Measurements from ENCODE around the gene TMEM191C.
"Not testable (repeated sequence)": the region's sequence is repeated elsewhere in the genome, so short reads cannot be mapped to it uniquely, and the experiment has no call there.

Gene TMEM191C

GRCh38 chr22:21487723-21488122 is 20.5 kb downstream of the TMEM191C start:
- DNase-seq = not testable (repeated sequence)

GRCh38 chr22:21489149-21489680 is 22.0 kb downstream of the TMEM191C start:
- DNase-seq = not testable (repeated sequence)

DNA sequence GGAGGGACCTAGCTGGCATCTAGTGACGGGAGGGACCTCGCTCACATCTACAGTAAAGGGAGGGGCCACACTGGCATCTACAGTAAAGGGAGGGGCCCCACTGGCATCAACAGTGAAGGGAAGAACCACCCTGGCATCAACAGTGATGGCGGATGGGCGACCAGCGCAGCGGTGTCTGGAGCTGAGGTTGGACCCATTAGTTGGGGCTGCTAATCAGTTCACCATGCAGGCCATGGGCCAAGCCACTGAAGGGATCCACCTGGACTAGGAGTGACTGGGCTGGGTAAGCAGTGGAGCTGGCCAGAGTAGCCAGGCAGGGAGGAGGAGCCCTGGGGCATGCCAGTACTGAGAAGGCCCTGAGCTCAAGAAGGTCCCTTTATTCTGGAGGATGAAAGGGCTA is 23.4 kb downstream of the TMEM191C start:
- DNase-seq = not testable (repeated sequence)

DNA sequence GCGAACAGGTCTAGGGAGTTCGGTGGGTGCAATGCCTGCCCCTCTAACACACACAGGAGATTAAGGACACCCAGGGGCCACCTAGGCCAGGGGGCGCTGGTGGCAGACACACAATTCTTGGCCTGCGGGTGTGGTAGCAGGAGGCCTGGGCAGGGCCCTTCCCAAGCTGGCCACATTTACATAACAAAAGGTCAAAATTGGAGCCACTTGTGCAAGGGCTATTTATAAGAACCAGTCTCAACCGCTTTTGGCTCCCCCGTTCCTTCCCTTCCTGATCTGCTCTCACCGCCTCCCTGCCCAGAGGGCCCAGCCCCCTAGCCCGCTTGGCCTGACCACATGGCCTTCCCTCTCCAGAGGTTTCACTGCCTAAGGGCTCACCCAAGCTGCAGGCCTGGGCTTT is 25.1 kb downstream of the TMEM191C start:
- not testable (repeated sequence) for DNase-seq

GRCh38 chr22:21493789-21494782 is 26.9 kb downstream of the TMEM191C start:
- DNase-seq = not testable (repeated sequence)

DNA sequence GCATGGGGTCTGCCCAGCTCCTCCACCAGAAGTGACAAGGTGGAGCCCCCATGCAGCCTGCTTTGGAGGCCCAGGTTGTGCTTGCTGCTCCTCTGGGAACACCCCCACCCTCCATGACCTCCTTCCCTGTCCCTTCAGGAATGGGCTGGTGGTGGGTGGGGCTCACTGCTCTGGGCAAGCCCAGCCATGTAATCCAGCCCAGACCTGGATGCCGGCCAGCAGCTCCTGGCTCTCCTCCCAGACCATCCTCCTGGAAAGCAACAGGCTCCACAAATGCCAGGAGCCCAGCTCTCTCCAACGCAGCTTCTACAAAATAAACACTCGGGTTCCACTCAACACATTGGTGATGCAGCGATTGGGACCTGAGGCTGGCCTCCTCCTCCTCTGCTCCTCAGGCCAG is 30.8 kb downstream of the TMEM191C start:
- DNase-seq = not testable (repeated sequence)

DNA sequence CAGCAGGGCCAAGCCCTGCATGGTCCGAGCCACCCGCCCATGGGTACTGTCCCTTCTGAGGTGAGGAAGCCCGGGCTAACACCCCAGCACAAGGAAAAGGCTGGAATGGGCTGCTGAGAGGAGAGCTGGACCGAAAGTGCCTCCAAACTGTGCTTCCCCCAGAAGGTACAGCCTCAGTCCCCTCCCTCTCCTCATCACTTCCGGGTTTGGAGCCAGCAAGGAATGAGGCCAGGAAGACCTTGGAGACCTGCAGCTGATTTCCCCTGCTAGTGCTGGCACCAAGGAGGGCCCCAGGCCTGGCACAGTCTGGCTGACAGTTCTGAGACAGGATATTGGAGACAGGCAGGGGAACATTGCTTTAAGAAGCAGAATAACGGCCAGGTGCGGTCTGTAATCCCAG is 31.3 kb downstream of the TMEM191C start:
- DNase-seq = not testable (repeated sequence)

- DNase-seq = not testable (repeated sequence)
Observed at GRCh38 chr22:21499623-21500506, 32.7 kb downstream of the TMEM191C start.

DNA sequence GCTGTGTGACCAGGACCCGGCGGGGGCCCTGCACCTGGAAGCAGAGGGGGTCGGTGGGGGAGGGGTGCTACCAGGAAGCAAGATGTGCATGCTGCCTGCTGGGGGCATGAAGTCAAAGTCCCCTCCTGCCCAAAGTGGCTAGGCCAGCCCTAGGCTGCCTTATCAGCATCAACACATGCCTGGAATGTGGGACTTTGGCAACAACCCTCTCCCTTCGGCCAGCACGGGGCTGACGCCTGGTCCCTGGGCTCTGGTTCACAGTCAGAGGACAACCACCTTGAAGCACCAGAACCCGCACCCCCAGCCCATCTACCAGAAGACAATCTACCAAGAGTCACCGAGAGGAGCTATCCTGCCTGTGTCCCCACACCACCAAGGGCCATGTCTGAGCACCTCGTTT is 43.2 kb downstream of the TMEM191C start:
- DNase-seq = not testable (repeated sequence)

DNA sequence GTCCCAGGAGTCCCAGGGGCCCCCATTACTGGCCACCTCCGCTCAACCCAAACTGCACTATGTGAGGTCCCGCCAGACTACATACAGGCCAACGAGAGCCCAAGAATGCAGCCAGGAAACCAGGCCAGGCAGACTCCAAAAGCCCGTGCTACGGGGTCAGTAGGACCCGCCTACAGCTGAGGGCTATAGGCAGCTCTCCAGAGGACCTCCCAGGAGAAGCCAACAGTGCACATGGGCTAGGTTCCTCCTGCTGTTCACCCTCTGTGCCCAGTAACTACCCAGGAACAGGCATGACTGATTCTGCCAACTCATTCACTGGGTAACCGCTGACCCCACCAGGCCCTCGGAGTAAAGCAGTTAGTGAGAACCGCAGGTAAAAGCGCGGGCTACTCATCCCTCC is 44.8 kb downstream of the TMEM191C start:
- not testable (repeated sequence) for DNase-seq

DNA sequence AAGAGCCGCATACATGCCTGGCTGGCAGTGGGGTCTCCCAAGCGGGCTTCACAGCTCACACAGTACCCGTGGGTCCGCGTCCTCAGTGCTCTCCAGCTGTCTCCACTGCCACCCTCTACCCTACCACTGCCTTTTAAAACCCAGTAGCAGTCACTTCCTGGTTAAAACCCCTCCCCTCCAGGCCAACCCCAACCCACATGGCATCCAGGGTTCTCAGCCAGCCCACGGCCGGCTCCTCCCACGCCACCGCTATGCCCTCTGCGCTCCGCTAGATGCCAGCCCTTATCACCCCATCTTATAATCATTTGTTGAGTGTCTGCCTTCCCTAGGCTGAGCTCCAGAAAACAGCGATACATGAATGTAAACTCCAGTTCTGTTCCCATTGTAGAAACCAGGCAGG is 46.9 kb downstream of the TMEM191C start:
- DNase-seq = not testable (repeated sequence)

DNA sequence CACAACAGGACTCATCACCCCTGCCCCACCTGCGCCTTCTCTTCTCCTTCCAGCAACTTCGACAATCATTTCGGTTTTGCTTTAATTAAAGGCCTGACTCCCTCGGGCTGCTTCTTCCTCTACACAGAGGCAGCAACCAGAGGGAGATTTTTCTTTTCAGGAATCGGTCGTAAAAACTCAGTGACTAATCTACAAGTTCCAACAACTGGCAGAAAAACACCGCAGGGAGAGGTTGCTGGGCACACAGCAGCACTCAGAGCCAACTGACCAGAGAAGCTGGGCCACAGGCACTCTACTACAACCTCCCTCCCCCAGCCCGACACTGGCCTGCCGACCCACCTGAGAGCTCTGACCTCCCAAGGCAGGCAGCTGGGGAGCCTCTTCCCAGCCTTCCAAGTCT is 48.0 kb downstream of the TMEM191C start:
- DNase-seq = not testable (repeated sequence)

DNA sequence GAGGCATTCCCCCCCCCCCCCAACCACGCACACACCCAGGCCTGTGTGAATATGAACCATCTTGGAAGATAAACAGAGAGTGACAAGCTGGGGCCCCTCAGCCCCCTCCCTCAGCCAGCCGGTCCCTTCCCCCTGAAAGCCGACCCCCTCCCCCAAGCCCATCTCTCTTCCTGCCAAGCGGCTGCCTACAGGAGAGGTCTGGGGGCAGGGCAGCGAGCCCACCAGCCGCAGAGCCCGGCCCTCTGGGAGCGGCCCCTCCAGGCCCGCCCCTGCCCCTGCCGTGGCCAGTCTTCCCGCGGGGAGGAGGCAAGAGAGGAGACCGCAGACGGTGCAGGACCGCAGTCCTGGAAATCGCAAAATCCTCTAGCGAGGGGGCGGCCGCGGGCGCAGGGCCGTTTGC is 49.3 kb downstream of the TMEM191C start:
- DNase-seq = not testable (repeated sequence)

GRCh38 chr22:21516970-21517764 is 50.0 kb downstream of the TMEM191C start:
- not testable (repeated sequence) for DNase-seq

All from stimulated activated CD4-positive, alpha-beta T cell treated with anti-CD3 and anti-CD28 coated beads, Interleukin-15, amount 100 ng/mL, for 24 hours (primary cell).